NCI-H2107 treated with DMSO at 0.1 percent for 48 hours (cell line): Measurements from ENCODE around the gene C10orf67.

Source experiments
- DNase-seq: peaks from one replicate; lab custom pipeline; 2025; ENCODE audit not compliant: unreplicated experiment; lab: John Stamatoyannopoulos, UW

C10orf67 gene

DNA sequence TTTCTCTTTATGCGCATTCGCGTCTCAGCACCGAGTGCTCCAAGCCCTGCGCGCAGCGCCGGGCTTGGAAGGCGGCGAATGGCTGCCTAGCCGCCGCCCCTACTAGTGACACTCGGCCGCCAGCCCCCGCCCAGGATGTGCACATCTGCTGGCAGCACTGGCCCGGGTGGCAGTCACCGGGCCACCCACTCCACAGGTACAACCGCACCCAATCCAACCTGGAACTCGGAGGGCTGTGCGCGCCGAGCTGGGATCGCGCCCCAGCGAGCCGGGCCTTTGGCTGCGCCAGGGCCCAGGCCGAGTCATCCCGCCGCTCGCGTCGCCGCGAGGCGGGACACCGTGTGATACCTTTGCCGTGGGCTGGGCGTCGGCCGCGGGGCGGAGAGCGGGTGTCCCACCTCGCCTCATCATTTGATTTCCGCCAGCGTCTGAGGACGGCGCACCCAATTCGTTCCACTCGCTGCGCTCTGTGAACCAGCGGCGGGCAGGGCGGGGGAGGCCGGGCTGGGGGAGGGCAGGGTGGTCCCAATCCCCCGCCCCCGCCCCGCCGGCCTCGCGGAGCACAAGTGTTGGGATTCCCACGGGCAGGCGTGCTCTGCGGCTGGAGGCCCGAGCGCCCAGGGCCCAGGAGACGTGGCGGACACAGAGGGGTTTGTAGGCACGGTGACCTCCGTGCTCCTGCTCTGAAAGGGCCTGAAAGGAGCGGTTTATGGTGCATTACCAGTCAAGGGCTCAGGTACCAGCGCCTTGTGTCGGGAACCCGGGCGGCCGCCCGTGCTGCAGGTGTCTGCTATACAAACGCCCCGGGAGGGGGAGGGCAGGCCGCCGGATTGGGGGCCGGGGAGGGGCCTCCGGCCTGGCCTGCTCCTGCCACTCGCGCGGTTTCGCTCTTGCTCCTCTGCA is 170.3 kb downstream of the C10orf67 start:
- DNase-seq, result no peak

DNA sequence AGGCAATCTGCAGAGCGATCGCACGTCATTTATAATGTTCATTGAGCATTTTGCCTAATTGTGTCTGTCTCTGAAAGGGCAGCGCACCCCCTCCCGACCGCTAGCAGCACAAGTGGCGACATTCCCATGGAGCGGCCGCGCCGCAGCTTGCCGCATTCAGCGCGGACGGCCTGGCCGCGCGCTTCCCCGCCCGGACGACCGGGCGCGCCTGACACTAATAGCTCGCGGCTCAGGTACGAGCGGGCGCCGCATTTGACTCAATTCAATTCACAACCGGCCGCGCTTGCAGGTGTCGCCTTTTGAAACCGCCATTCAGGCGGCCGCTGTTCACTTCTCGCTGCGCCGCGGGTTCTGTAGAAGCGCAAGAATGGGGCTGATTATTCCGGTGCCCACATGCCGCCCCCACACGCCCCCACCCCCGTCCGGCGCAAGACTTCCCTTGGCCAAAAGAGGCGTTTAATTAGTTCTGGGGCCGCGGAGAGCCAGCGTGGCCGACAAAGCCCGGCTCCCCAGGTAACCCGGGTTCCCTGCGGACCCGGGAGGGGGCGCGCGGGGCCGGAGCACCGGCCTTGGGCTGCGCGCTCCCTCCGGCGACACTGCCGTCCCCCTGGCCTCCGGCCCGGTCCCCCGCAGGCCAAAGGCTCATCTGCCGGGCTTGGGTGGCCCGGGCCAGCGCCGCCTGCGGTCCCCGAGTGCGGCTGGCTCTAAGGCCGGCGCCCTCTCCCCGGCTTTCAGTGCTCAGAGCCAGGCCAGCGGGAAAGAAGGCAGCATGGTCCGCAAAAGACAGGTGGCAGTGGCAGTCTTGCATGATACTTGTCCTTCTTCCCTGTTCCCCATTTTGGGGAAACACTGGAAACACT is 171.2 kb downstream of the C10orf67 start:
- DNase-seq, result no peak

DNA sequence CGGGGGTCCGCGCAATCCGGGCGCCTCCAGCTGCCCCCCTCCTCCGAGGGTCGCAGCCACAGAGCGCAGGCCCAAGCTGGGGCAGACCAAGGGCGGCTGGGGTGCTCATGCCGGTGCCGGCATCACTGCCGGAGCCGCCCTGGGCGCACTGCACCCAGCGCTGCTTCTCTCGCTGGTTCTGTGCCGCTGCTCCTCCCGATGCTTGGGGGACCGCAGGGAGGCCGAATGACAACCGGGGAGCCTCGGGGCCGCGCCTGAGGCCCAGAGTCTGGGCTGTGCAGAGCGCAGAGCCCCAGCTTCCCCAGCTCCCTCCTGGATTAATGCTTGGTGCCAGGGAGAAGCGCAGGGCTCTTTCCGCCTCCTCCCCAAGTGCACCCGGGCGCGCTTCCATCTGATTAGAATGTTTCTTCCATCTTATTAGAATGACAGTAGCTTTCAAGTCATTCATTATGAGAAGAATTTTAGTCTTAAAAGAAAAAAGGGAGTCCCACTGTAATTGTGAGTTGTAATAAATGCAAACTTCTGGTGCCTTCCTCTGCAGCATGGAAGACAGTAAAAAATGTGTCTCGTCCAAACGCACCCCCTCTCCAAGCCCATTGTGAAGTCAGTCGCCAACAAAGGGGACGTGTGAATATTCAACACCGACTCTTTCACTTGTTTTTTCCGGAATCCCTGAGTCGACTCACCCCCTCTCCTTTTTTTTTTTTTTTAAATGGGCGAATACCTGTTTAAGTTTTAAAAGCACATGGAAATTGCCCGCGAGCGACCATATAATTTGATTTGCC is 172.0 kb downstream of the C10orf67 start:
- no peak for DNase-seq

DNA sequence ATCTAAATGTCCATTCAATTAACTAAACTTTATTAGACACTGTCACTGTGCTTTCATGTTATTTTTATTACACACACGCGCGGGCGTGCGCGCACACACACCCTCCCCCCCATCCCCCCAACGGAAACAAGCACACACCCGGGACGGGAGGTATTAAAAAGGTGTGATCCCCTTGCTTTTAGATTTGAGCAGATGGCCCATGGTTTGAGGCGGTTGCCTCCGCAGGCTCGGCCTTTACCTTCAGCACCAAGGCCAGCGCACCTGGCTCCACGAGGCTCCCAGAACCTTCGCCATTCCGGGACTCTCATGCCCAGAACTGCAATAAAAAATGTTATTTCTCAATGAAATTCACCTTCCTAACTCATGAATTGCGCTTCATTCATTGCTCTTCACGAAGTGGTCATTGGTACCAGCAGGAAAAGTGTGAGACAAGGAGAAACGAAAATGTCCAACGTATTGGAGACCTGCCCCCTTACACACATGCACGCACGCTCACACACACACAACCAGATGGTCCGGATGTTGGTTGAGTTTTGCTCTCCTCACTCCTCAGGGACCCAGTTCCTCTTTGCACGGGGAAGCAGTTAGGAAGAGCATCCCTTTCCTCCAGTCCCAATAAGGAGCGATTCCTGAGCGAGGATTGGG is 173.2 kb downstream of the C10orf67 start:
- DNase-seq, result no peak

DNA sequence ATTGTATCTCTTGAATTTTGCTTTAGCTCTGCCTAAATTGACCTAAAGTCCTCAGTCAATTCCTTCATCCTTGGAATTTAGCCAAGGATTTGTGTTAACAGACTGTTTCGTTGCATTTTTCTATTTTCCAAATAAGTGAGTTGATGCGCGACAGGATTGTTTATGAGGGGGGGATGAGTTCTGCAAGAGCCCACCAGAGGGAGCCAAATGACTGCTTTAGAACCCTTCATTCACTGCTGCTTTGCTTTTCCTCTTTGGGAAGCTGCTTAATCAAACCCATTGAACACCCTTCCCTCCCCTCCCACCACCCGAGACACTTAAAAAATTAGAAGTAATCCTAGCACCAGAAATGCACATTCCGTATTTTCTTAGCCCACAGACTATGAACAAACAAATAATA is 186.2 kb downstream of the C10orf67 start:
- DNase-seq, result no peak

DNA sequence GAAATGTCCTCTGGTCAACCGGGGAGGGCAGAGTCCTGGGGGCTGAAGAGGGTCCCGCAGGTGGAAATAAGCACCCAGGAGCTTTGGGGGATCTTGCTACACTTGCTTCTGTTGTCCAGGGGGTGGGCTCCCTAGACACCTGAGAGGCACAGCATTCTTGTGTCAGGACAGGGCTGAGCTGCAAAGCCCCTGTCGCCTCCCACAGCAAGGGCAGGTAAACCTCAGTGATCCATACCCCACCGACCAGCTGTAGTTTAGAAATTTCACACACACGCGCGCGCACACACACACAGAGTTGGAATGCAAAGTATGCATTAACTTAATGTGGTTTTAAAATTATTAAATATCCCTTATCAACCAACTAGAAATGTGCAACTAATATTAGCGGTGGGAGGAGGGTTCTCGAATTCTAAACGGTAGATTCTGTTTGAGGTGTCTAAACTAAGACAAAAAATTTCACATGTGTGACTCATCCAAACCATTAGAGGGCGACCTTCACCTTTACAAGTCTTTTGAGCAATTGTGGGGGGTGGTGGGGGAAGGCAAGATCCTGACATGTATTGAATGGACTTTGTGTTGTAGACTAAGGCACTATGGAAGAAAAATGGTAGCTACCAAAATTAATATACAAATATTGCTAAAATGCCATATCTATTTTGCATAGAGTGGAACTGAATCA is 186.8 kb downstream of the C10orf67 start:
- peak; percentile 31 for DNase-seq

- DNase-seq, result no peak
These were observed 187.3 kb downstream of the C10orf67 start for GRCh38 chr10:23157239-23157681.

GRCh38 chr10:23156447-23157150 is 188.0 kb downstream of the C10orf67 start:
- no peak for DNase-seq

DNA sequence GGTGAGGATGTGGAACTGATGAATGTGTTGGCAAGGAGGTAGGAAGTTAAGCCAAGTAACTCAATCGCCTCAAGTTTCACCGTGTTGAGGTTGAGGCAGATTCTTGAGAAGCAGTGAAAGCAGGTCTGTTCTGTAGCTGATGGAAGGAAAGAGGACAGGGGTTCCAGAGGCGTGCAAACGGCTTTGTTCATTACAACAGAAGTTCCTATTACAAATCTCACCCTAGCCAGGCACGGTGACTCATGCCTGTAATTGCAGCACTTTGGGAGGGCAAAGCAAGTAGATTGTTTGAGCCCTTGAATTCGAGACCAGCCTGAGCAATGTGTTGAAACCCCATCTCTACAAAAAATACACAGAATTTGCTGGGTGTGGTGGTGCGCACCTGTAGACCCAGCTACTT is 189.4 kb downstream of the C10orf67 start:
- DNase-seq, result no peak
